PFSK-1 (cell line): Measurements from ENCODE around the gene HNRNPA2B1.

Experiments
- POLR2AphosphoS5 ChIP-seq: IDR thresholded peaks from 2 replicates; pipeline ENCODE4 v1.6.1; 2012; ENCODE audit warnings: low read depth, mild to moderate bottlenecking, control low read depth, low read length, moderate library complexity
- TF ChIP-seq, protein P1 (sequence below), 2 experiments: IDR thresholded peaks; 2 replicates each; pipeline versions ENCODE4 v1.6.1 to v1.8.0; 2011 to 2012; ENCODE audit warnings: low read depth in 2 of 2, low read length in 2 of 2, control low read depth in 1 of 2, inconsistent platforms in 1 of 2, mild to moderate bottlenecking in 1 of 2, moderate library complexity in 1 of 2; ENCODE audit not compliant: insufficient read depth in 1 of 2

DNA sequence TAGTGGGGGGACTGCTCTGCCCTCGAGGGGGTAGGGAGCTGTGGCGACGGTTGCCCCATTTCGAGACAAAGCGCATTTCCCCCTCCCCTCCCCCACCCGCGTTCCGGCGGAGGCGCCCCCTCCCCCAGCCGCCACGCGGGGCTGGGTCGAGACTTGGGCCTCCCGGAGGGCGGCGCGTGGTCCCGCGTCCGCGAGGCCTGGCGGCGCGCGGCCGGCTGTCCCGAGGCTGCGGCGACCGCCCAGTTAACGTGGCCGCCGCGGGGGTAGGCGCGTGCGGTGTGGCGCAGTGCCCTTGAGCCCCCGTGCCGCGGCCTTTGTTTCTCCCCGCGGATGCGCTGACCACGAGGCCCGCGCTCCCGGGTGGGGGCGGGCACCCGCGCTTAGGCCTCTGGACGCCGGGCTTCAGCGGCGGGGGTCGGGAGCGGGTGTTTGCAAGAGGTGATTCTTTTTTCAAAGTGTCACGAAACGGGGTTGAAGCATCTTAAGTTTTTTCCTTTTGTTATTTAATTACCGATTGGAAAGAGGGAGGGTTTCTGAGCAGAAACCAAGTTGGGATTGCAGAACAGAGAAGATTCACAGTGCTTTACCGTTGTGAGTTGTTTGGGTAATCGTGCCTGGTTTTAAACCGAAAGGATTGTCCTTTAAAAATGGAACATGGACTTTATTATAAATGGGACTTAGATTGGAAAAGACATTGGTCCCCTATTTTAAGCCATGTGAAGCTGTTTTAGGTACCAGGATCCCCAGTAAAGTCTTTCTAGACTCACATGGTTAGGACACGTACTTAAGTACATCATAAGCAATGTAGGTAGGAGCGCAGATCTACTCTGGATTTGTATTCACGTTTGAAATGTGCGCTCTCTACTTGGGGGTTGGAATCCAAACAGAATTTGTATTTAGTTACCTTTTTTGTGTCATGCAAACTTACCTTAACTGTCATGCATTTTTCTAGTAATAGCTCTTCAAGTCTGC lies 1.8 kb upstream of the HNRNPA2B1 start:
- no peak for TF ChIP-seq POLR2AphosphoS5
- TF ChIP-seq, protein P1, sequence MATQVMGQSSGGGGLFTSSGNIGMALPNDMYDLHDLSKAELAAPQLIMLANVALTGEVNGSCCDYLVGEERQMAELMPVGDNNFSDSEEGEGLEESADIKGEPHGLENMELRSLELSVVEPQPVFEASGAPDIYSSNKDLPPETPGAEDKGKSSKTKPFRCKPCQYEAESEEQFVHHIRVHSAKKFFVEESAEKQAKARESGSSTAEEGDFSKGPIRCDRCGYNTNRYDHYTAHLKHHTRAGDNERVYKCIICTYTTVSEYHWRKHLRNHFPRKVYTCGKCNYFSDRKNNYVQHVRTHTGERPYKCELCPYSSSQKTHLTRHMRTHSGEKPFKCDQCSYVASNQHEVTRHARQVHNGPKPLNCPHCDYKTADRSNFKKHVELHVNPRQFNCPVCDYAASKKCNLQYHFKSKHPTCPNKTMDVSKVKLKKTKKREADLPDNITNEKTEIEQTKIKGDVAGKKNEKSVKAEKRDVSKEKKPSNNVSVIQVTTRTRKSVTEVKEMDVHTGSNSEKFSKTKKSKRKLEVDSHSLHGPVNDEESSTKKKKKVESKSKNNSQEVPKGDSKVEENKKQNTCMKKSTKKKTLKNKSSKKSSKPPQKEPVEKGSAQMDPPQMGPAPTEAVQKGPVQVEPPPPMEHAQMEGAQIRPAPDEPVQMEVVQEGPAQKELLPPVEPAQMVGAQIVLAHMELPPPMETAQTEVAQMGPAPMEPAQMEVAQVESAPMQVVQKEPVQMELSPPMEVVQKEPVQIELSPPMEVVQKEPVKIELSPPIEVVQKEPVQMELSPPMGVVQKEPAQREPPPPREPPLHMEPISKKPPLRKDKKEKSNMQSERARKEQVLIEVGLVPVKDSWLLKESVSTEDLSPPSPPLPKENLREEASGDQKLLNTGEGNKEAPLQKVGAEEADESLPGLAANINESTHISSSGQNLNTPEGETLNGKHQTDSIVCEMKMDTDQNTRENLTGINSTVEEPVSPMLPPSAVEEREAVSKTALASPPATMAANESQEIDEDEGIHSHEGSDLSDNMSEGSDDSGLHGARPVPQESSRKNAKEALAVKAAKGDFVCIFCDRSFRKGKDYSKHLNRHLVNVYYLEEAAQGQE (IDR thresholded peaks at IDR 0.05; ENCODE audit: insufficient read depth in 1 of 2, low read depth in 2 of 2, low read length in 2 of 2): no peak
